ENCODE results near the gene MAD1L1. TPM values are rescaled to one million over a fixed set of nuclear protein-coding genes. Genes with fewer than 3 reads are reported as not detected.

Gene MAD1L1
- total and polyA plus RNA-seq, 2 donors (not counting 3 experiments of a cell fraction or from before 2014, with no cell fraction given) = 34.1 to 42.3 TPM

DNA sequence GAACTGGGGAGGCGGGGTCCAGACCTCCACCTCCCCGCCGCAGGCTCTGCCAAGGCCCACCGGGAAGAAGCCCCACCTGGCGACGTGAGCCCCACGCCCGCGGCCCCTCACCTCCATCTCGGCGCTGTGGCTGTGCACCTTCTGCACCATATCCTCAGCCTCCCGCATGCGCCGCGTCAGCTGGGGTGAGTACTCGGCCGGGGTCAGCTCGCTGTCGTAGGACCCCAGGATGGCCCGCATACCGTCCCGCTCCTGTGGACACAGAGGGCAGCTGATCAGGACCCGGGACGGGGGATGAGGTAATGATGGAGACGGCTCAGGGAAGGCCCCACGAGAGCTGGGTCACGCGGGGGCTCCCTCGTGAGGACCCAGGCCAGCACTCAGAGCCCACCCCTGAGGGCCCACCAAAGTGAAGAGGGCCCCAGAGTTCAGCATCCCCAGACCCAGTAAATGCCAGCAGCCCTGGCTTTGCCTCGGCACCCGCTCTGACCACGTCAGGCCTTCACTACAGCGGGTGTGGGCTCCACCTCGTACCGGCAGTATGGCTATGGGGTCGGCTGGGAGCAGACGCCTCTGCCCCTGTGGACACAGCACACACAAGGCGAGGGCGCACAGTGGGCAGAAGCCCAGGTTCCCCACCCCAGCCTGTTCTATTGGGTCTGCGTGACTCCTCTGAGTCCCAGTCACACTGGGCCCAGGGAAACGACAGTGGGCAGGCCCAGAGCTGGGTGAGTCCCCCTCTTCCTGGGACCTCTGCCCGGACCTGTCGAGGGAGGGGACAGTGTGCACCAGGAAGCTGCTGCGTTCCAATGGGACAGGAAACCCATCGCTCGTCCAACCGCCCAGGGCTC, 218.1 kb downstream of the MAD1L1 start:
- Histone ChIP-seq H3K9me3 (replicated peaks; ENCODE audit: control insufficient read depth, insufficient read depth, low read length) (no peaks in the 10 kb centered on the region), H4K20me1 (replicated peaks; ENCODE audit: control insufficient read depth, extremely low read depth, insufficient read depth, low read length) (no peaks in the 10 kb centered on the region), H2AFZ (ENCODE audit: low read depth, low read length) (no peak overlapping the region), H3K27me3 (ENCODE audit: control insufficient read depth in 2 of 2, insufficient read depth in 2 of 2, low read length in 2 of 2) (no peaks in the 10 kb centered on the region), H3K4me3 (replicated peaks in 1 of 3; ENCODE audit: insufficient read depth in 1 of 3, low read depth in 1 of 3, low read length in 3 of 3) (no peak overlapping the region), H3K4me2 (ENCODE audit: insufficient read depth, low read length) (no peak overlapping the region), H3K9me1 (replicated peaks; ENCODE audit: control insufficient read depth, extremely low read depth, insufficient read depth, low read length) (no peaks in the 10 kb centered on the region), H3K79me2 (ENCODE audit: control insufficient read depth, insufficient read depth, low read length) (no peaks in the 10 kb centered on the region), H3K27ac (ENCODE audit: insufficient read depth, low read depth, low read length) (no peak overlapping the region), H3K36me3 (ENCODE audit: control insufficient read depth in 2 of 2, extremely low read depth in 1 of 2, insufficient read depth in 2 of 2, low read length in 2 of 2) (peaks cover 0 to 2% of the 10 kb centered on the region in 2 experiments), H3K9ac (replicated peaks; ENCODE audit: extremely low read depth, insufficient read depth, low read length) (no peak overlapping the region), H3K4me1 (ENCODE audit: control insufficient read depth, extremely low read depth, insufficient read depth, low read length) (peaks cover 5% of the 10 kb centered on the region)
- TF ChIP-seq FOS (IDR thresholded peaks at IDR 0.05; ENCODE audit: borderline replicate concordance, insufficient read depth, low read length) = no peak
- TF ChIP-seq POLR2AphosphoS5 (IDR thresholded peaks at IDR 0.05; ENCODE audit: insufficient read depth, low read depth, low read length) = no peak
- no peak for TF ChIP-seq EZH2 (IDR thresholded peaks at IDR 0.05; ENCODE audit: borderline replicate concordance, low read depth, low read length, severe bottlenecking)
- TF ChIP-seq, protein P1, sequence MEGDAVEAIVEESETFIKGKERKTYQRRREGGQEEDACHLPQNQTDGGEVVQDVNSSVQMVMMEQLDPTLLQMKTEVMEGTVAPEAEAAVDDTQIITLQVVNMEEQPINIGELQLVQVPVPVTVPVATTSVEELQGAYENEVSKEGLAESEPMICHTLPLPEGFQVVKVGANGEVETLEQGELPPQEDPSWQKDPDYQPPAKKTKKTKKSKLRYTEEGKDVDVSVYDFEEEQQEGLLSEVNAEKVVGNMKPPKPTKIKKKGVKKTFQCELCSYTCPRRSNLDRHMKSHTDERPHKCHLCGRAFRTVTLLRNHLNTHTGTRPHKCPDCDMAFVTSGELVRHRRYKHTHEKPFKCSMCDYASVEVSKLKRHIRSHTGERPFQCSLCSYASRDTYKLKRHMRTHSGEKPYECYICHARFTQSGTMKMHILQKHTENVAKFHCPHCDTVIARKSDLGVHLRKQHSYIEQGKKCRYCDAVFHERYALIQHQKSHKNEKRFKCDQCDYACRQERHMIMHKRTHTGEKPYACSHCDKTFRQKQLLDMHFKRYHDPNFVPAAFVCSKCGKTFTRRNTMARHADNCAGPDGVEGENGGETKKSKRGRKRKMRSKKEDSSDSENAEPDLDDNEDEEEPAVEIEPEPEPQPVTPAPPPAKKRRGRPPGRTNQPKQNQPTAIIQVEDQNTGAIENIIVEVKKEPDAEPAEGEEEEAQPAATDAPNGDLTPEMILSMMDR (IDR thresholded peaks at IDR 0.05; ENCODE audit: extremely low read depth in 1 of 2, insufficient read depth in 1 of 2, low read depth in 1 of 2, low read length in 2 of 2) = no peak
- ChIA-PET POLR2A (no interaction called here), CTCF (no interaction called here)
- no peak for FAIRE-seq
- intact Hi-C loops (cut with micrococcal nuclease) (no loop called here), dilution Hi-C loops (cut with MboI; ENCODE audit: extremely low pct_ligation_motif_present, low sequenced_read_pairs) (no loop called here)
- DNase-seq (ENCODE audit: low read depth, low spot score) = no peak
- no TSS peak for BruUV-seq (replicated peaks)
